Posterior cingulate gyrus (tissue), 11 donors: ENCODE results near the gene EIF2S2.

Source experiments
- DNase-seq, 10 donors: peaks; one replicate each; pipeline versions ENCODE4 v3.0.0 to v3.0.0-alpha.2; 2020 to 2021; ENCODE audit warnings: mixed read lengths in 3 of 10
- intact Hi-C: fragments of 100-400 bp; cut with DNase I; formaldehyde crosslinking; loops from one replicate; pipeline ENCODE4 v1.15.1; 2023

The EIF2S2 gene

GRCh38 chr20:34069341-34070078 is 42.5 kb downstream of the EIF2S2 start:
- DNase-seq: peak; percentile 50 to 97 (median 80)
- intact Hi-C loops: loop anchor here (1.0 kb wide), 3 partner anchors 75 to 206 kb away; no protein-coding TSS in a partner anchor

DNA sequence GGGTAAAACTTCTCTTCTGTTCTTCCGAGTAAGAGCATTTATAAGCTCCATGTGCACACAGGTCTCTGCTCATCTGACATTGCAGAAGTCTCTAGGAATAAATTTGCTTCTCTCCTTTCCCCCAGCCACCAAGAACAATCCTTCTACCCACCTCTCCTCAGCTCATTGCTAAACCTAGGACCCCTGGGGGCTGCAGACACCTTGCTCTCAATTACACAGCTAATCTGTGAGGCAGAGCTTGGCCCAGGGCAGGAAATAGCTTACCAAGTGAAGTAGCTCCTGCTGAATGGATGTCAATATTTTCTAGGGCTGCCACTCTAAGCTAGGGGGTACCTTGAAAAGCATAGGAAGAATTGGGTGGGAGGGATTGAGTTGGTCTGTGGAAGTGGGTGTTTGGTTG is 44.0 kb downstream of the EIF2S2 start:
- intact Hi-C loops: no loop called here

DNA sequence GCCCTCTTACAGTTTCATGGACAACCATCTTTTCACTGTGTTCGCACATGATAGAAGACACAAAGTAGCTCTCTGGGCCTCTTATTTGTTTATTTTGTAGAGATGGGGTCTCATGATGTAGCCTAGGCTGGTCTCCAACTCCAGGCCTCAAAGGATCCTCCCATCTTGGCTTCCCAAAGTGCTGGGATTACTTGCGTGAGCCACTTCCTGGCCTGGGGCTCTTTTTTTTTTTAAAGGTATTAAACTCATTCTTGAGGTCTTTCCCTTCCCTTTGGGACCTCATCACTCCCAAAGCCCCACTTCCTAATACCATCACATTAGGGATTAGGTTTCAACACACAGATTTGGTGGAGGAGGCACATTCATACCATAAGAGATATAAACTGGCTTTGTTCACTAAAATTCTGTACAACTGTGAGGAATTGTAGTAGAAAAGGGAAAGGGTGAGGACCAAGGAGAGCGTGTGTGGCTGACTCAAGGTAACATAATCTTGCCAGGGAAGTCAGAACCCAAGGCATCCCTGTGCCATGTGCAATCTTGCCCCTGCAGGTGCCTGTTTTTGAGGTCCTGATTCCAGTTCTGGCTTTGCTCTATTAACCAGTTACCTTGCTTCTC is 45.5 kb downstream of the EIF2S2 start:
- no peak for DNase-seq
- intact Hi-C loops: no loop called here

More for the DNA sequence above, 44.0 kb downstream of the EIF2S2 start:
- DNase-seq: no peak

DNA sequence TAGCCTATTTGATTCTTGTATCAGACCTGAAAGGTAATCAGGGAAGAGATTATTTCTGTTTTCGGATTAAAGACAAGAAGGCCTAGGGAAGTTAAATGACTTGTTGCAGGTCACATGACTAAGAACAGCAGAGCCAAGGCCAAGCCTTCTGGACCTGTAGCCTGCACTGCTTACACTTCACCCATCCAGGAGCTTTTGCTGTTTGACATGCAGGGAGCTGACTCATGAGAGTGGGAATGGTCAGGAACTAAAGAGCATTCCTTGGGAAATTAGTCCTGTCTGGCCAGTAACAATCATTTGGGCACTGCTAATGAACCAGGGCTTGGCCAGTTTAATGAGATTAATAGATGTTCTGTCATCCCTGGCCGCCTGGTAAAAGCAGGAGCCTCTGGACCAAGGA is 46.8 kb downstream of the EIF2S2 start:
- intact Hi-C loops: no loop called here
- peak in 1 of 10 donors; percentile 57 for DNase-seq

DNA sequence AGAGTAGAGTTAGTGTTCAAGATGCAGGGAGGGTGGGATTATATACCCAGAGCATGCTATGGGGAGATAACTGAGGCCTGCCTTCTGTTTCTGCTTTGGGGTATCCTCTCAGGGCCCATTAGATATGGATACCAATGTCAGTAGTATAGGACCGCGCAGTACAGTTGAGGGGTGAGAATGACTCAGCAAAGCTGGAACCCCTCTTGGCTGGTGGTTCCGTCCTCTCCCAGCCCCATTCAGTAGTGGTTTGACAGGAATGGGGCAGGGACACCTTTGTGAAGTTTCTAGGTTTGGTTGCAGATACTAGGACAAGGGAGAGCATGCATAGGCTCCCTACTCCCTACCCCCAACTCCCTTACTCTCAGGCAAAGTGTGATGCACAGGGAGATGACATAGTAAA is 47.8 kb downstream of the EIF2S2 start:
- DNase-seq: no peak
- intact Hi-C loops: no loop called here

DNA sequence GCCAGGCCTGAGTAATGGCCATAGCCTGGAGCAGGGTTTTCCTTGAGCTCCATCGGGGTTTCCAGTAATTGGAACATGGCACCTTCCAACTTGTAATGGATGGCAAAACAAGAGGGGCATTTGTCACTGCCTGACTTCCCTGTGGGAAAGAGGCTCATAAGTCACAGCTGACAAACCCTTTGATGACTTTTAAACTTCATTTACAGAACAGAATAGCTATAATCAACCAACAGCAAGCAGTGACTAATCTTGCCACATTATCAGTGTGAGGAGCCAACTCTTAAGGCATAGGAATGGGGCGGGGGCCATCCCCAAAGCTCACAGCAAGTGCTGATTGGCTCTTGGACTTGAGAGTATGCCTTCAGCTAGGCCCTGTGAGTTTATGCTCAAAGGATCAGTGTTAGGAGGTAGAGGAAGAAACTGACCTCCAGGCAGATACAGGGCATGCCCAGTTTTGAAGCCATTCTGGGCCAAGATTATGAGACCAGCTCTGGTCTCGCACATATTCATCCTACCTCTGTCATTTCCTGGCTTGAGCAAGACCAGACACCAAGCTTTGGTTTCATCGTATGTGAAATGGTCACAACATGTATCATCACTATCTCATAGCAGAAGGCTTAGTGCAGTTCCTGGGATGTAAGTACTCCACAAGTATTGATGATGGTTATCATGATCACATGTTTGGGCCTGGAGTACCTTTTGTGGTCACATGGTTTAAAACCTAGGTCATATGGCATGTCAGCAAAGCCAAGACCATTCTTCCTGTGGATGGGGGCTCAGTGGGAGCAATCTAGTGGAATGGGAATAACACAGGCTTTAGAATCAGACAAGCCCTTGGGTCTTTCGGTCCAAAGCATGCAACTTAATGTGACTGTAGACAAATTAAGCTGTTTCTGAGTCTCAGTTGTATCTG is 49.2 kb downstream of the EIF2S2 start:
- no peak for DNase-seq
- intact Hi-C loops: no loop called here

GRCh38 chr20:34061695-34062094 is 50.3 kb downstream of the EIF2S2 start:
- no peak for DNase-seq
- intact Hi-C loops: no loop called here

DNA sequence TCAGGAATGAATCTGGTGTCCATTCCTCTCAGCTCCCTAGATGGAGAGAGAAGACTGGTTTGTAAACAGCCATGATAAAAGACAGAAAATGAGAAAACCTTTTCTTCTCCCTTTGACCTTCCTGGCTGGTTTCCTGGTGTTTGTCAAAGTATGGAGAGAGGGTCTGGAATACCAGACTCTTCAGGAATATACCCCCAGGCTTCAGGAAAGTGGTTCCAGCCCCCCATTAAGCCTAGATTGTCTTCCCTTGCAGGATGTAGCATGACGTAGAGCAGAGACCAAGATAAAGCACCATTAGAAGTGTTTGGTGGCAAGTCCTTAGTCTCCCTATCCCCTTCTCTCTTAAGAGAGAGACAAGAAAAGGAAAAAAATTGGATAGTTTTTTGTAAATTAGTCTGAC is 51.1 kb downstream of the EIF2S2 start:
- DNase-seq: no peak
- intact Hi-C loops: no loop called here

- DNase-seq: no peak
- intact Hi-C loops: no loop called here
Observed at GRCh38 chr20:34058831-34059230, 53.2 kb downstream of the EIF2S2 start.

DNA sequence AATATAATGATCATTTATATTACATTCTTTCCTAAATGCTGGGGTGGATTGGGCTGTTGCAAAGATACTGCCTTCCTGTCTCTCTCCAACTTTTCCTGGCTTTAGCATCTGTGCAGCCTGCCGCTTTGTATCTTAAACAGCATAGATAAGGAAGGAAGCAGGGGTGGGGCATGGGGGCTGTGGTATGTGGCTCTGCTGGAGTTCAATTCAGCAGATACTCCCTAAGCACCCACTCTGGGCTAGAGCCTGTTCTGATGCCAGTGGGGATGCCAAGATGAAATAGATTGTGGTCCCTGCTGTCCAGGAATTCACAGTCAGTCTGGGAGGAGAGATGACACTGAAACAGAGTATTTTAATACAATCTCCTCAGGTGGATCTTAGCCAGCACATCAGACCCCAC is 56.8 kb downstream of the EIF2S2 start:
- intact Hi-C loops: no loop called here
- DNase-seq: no peak

GRCh38 chr20:34052414-34052813 is 59.6 kb downstream of the EIF2S2 start:
- intact Hi-C loops: no loop called here
- DNase-seq: no peak

GRCh38 chr20:34049897-34050695 is 61.9 kb downstream of the EIF2S2 start:
- no peak for DNase-seq
- intact Hi-C loops: no loop called here

DNA sequence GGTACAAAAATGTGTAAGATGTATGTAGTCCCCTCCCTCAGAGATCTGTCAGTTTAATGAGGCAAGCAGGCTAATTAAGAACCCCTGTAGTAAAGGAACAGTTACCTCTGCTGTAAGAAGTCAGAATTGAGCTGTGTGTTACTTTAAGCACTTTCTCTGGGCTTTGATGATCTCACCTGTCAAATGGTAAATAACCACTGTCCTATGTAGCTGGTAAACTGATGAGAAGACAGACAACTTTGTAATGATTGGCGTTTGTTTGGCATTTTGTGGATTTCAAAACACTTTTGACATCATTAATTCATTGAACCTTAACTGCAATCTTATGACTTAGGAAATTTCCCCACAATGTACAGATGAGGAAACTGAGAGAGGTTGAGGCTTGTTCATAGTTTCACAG is 62.7 kb downstream of the EIF2S2 start:
- intact Hi-C loops: no loop called here
- DNase-seq: no peak

GRCh38 chr20:34047917-34048316 is 64.1 kb downstream of the EIF2S2 start:
- intact Hi-C loops: no loop called here

DNA sequence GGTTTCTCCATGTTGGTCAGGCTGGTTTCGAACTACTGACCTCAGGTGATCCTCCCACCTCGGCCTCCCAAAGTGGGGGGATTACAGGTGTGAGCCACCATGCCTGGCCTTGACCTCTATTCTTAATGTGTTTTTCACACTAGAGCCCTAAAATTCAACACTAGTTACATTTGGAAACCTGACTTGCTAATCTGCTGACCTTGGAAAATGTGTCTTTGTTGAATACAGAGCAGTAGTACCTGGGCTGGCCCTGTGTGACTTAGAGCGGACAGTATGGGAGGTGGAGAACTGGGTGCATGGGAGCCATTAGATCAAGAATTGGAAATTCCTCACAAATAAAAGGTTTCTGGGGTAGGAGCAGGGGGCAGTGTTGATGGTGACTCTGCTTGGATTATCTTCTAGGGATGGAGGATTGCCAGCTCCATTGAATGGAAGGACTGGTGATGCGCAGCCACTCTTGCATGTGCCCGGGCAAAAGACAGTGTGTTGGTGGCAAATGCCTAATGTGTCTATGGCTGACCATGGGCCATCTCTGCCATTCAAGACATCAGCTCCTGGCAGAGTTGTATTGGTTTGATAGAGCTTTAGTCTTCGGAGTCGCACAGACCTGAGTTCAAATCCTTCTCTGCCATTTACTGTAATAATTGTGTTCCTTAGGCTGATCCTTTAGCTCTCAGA is 64.9 kb downstream of the EIF2S2 start:
- intact Hi-C loops: no loop called here
- no peak for DNase-seq

More at GRCh38 chr20:34047917-34048316, 64.1 kb downstream of the EIF2S2 start:
- no peak for DNase-seq

DNA sequence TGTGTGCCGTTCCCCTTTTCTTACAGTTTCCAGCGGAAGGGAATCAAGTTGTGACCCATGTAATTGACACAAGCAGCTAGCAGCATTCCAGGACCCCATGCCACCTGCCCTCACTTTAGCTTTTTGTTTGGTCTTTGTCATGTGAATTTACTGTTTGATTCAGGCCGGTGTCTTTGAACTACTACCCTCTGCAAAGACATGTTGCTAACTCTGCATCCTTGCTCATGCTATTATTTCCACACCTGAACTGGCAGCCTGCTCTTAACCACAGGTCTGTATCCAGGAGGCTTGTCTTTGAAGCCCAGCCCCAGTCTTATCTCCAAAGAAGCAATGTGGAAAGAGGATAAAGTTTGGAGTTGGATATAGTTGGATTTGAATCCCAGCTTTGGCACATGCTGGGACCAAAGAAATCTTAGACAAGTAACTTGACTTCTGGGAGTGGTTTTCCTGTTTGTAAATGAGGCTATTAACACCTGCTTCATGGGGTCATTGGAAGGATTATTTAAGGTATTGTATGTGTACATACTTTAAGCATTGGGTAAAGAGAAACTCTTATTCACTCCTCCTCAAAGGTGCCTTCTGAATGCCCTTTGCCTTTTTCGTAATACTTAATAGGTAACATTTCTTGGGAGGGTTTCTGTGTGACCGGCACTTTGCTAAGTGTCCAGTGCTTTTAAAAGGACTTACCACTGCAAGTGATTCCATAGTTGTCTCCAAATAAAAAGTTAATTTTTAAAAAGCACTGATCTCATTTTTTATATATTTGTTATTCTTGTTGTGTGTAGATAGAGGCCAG is 65.9 kb downstream of the EIF2S2 start:
- intact Hi-C loops: no loop called here
- DNase-seq: no peak

DNA sequence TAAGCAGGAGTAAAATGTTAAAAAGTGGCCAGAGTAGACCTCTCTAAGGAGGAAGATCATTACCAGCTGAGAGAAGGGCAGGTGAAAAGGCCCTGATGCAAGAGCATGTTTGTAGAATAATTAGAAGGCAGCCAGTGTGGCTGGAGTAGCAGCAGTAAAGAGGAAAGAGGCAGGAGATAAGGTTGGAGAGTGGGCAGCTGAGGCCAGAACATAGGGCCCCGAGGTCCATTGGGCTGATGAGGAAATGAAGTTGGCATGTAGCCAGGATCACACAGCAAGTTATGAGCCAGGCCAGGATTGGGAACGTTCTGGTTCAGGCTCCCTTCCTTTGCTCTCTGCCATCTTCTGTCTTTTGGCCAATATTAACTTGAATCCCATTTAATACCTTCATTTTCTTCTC is 66.7 kb downstream of the EIF2S2 start:
- no peak for DNase-seq
- intact Hi-C loops: no loop called here

- DNase-seq: no peak
Observed at GRCh38 chr20:34043025-34043424, 69.0 kb downstream of the EIF2S2 start.

GRCh38 chr20:34042262-34042661 is 69.8 kb downstream of the EIF2S2 start:
- intact Hi-C loops: no loop called here
- no peak for DNase-seq

More at GRCh38 chr20:34043025-34043424, 69.0 kb downstream of the EIF2S2 start:
- intact Hi-C loops: no loop called here
